ENCODE results near the gene DOP1A. TPM values are rescaled to one million over a fixed set of nuclear protein-coding genes. Genes with fewer than 3 reads are reported as not detected.

Gene DOP1A
- total and polyA plus RNA-seq, 2 of the 4 experiments (the other 2 are of a cell fraction) = 6.0 to 32.4 TPM

GRCh38 chr6:83057705-83058321 lies 9.7 kb upstream of the DOP1A start:
- H2BK5ac ChIP-seq (ENCODE audit: low read depth, low read length, poor library complexity, severe bottlenecking) = no peak overlapping the region
- no peak overlapping the region for H3K9ac ChIP-seq (ENCODE audit: low read depth, low read length)

More at GRCh38 chr6:83057705-83058321, 9.7 kb upstream of the DOP1A start:
- ATAC-seq (ENCODE audit: low read depth) = peak; percentile 62
- Histone ChIP-seq H3K14ac (replicated peaks; ENCODE audit: low read depth, low read length) (no peak overlapping the region), H4K91ac (ENCODE audit: insufficient read depth, low read depth, low read length) (no peak overlapping the region), H3K4me2 (ENCODE audit: low read depth, low read length) (no peak overlapping the region), H3K4me1 (ENCODE audit: control insufficient read depth, insufficient read depth, low read length) (peaks cover 2% of the 10 kb centered on the region; the same call in 1 of the 2 replicates), H3K23ac (ENCODE audit: low read depth, low read length) (no peak overlapping the region), H4K5ac (ENCODE audit: low read depth, low read length) (no peak overlapping the region), H3K79me1 (ENCODE audit: low read depth in 1 of 2, low read length in 2 of 2) (peaks cover 8 to 19% of the 10 kb centered on the region in 2 experiments), H2AK9ac (replicated peaks; ENCODE audit: low read depth, low read length, poor library complexity) (no peak overlapping the region), H3K27me3 (ENCODE audit: control insufficient read depth, insufficient read depth, low read length) (no peaks in the 10 kb centered on the region), H3K9me3 (ENCODE audit: control insufficient read depth, insufficient read depth, low read length) (no peaks in the 10 kb centered on the region), H2BK20ac (ENCODE audit: low read depth, low read length) (no peak overlapping the region), H3K36me3 (ENCODE audit: control insufficient read depth, insufficient read depth, low read length) (peaks cover 2% of the 10 kb centered on the region; the same call in 1 of the 2 replicates), H2BK120ac (ENCODE audit: low read depth, low read length) (no peak overlapping the region), H2AFZ (replicated peaks; ENCODE audit: low read length, poor library complexity) (no peak overlapping the region), H3K27ac (ENCODE audit: insufficient read depth, low read length) (no peak overlapping the region), H3K4me3 (ENCODE audit: insufficient read depth, low read depth, low read length) (no peak overlapping the region), H3K56ac (ENCODE audit: extremely low read depth, insufficient read depth, low read length) (no peak overlapping the region), H2BK15ac (ENCODE audit: low read depth, low read length) (no peak overlapping the region), H3K4ac (ENCODE audit: low read depth, low read length) (no peak overlapping the region), H3K18ac (ENCODE audit: low read depth, low read length) (no peak overlapping the region), H2AK5ac (ENCODE audit: low read depth, low read length) (no peak overlapping the region), H3K9me1 (ENCODE audit: insufficient read depth, low read length) (no peaks in the 10 kb centered on the region), H4K8ac (ENCODE audit: low read depth in 2 of 2, low read length in 2 of 2) (no peak overlapping the region), H4K20me1 (ENCODE audit: insufficient read depth, low read length) (no peaks in the 10 kb centered on the region)
- WGBS, 2 experiments (ENCODE audit: extremely low coverage in 2 of 2, insufficient read length in 1 of 2) = no CpG with 5 or more reads among the region's 4 CpGs
- peak; percentile 55 for DNase-seq
- peak; percentile 83 for TF ChIP-seq SMC3 (IDR thresholded peaks at IDR 0.05; ENCODE audit: low read depth, low read length)
- TF ChIP-seq CTCF (conservative IDR thresholded peaks at IDR 0.05; ENCODE audit: low read depth, low read length) = peak; percentile 79
- TF ChIP-seq RAD21 (IDR thresholded peaks at IDR 0.05; ENCODE audit: low read length) = peak; percentile 84
- no peak for TF ChIP-seq CHD1 (IDR thresholded peaks at IDR 0.05; ENCODE audit: low read depth, low read length)
- ChIA-PET POLR2A (ENCODE audit: unreplicated experiment) (no interaction called here), CTCF (interaction anchor here (0.5 to 2.1 kb wide), 6 partner anchors 9 to 806 kb away, joined by 3 to 7 read pairs (median 3); no protein-coding TSS in a partner anchor)
- in situ Hi-C loops (cut with MboI; ENCODE audit: low sequenced_read_pairs) = loop anchor here (5.0 to 25.0 kb wide), 2 partner anchors 696 to 806 kb away; partner anchors contain the start of gene TPBG
- intact Hi-C loops (cut with micrococcal nuclease) = loop anchor here (1.0 to 10.0 kb wide), 5 partner anchors 153 to 806 kb away; no protein-coding TSS in a partner anchor
- dilution Hi-C loops (cut with HindIII; ENCODE audit: low sequenced_read_pairs, unreplicated experiment) = loop anchor here (25.0 kb wide), 1 partner anchor 454 kb away; the partner anchor contains the start of gene PRSS35
- BruUV-seq (replicated peaks) = no TSS peak

Data from IMR-90 (cell line).